Dendritic cell treated with granulocyte-macrophage colony-stimulating factor and Interleukin-4, amounts not matched to agents 40 ng/mL and 50 ng/mL, for 4 days (primary cell): ENCODE data around the gene CAPZB.

Source experiments
- H3K27ac Mint-ChIP-seq: one replicate; pipeline ENCODE4 v1.8.0; 2022; ENCODE audit warnings: mild to moderate bottlenecking, mixed read lengths
- H3K27me3 Mint-ChIP-seq: one replicate; pipeline ENCODE4 v1.8.0; 2022; ENCODE audit warnings: mild to moderate bottlenecking, mixed read lengths
- H3K36me3 Mint-ChIP-seq: one replicate; pipeline ENCODE4 v1.8.0; 2022; ENCODE audit warnings: low read depth, mixed read lengths
- H3K4me1 Mint-ChIP-seq: one replicate; pipeline ENCODE4 v1.8.0; 2022; ENCODE audit warnings: low read depth, mixed read lengths
- H3K4me3 Mint-ChIP-seq: one replicate; pipeline ENCODE4 v1.8.0; 2022; ENCODE audit warnings: mild to moderate bottlenecking, moderate library complexity, mixed read lengths
- H3K9me3 Mint-ChIP-seq: one replicate; pipeline ENCODE4 v1.8.0; 2022; ENCODE audit warnings: mixed read lengths
- intact Hi-C: fragments of 100-400 bp; cut with micrococcal nuclease; formaldehyde crosslinking; loops from one replicate; pipeline ENCODE4 v1.15.0; 2022

Gene CAPZB

DNA sequence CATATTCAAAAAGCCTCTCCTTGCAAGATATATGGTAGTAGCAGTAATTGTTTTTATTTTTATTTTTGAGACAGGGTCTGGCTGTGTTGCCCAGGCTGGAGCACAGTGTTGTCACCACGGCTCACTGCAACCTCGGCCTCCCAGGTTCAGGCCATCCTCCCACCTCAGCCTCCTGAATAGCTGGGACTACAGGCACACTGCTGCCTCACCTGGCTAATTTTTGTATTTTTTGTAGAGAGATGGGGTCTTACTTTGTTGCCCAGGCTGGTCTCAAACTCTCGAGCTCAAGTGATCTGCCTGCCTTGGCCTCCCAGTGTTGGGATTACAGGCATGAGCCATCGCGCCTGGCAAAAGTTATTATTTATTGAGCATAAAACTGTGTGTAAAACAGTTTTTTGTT is 134.8 kb downstream of the CAPZB start:
- intact Hi-C loops: no loop called here
- Mint-ChIP-seq H3K27me3 (no peaks in the 10 kb centered on the region), H3K9me3 (no peaks in the 10 kb centered on the region), H3K27ac (peak overlapping the region; percentile 89), H3K4me3 (no peak overlapping the region), H3K36me3 (peaks cover 85% of the 10 kb centered on the region), H3K4me1 (peaks cover 67% of the 10 kb centered on the region)

- Mint-ChIP-seq H3K4me1 (peaks cover 73% of the 10 kb centered on the region), H3K36me3 (peaks cover 85% of the 10 kb centered on the region), H3K27me3 (no peaks in the 10 kb centered on the region), H3K27ac (peak overlapping the region; percentile 89), H3K9me3 (no peaks in the 10 kb centered on the region), H3K4me3 (no peak overlapping the region)
- intact Hi-C loops: loop anchor here (5.0 kb wide), 1 partner anchor 232 kb away; no protein-coding TSS in a partner anchor
Observed at GRCh38 chr1:19349999-19350398, 135.3 kb downstream of the CAPZB start.

DNA sequence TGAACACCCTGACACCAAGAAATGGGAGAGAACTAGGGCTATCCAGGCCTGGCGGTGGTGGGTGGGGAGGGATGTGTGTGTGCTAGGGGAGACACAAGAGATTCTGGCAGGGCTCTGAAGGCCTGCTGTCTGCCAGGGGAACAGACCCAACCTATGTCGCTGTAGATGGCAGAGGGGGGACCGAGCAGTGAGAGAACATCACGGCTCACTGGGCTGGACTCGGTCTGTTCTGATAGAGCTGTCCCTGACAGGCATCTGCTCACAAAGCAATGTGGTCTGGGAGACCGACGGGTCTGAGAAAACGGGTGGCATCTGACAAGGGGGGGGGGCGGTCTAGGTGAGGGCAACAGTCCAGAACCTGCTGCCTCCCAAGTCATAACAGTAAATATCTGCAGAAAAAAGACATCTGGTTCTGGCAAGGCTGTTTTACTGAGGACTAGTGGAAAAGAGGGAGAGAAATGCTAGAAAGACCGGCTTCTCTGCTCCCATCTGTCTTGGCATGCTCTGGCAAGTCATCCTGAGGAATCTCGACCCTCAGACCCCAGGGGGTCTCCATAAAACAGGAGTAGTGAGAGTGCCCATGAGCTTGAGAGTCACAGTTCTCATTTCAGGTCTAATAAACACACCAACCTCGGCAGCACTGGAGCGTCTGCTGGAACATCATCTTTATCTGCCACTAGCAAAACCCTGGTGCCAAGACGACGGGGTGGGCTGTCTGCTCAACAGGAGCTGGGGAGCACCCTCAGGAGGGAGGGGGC is 136.7 kb downstream of the CAPZB start:
- H3K36me3 Mint-ChIP-seq: peaks cover 85% of the 10 kb centered on the region
- peak overlapping the region; percentile 89 for H3K27ac Mint-ChIP-seq
- peak overlapping the region; percentile 32 for H3K4me3 Mint-ChIP-seq
- no peaks in the 10 kb centered on the region for H3K9me3 Mint-ChIP-seq
- H3K4me1 Mint-ChIP-seq: peaks cover 78% of the 10 kb centered on the region
- H3K27me3 Mint-ChIP-seq: no peaks in the 10 kb centered on the region
- intact Hi-C loops: loop anchor here (5.0 kb wide), 1 partner anchor 234 kb away; no protein-coding TSS in a partner anchor

DNA sequence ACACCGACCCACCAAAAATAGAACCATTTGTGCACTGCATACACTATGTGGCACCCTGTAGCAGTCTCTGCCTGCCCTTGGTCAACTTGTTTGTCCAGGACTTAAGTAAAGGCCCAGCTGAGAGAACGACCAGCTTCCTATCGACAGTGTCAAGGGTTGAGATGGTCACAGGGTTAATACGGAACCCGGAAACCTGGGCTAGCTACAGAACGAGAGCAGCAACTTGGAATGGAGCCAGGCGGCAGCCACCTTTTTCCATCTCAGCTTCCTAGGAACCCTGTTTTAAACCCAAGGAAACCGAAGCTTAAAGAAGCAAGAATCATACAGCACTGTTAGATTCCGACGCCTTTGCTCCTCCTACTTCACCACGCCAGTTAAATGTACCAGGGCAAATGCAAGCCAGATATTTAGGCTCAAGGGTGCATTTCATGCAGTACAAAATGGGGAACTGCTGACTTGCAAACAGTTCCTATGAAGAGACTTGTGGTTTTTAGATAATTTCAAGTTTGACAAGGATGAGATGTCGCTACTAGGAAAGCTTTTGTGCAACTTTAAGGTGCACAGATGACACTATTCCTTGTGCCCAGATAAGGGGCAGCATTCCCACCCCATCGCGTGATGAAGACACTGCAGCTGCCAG is 137.7 kb downstream of the CAPZB start:
- Mint-ChIP-seq H3K4me1 (peaks cover 69% of the 10 kb centered on the region), H3K27ac (peak overlapping the region; percentile 89), H3K4me3 (peak overlapping the region; percentile 42), H3K9me3 (no peaks in the 10 kb centered on the region), H3K36me3 (peaks cover 85% of the 10 kb centered on the region), H3K27me3 (no peaks in the 10 kb centered on the region)
- intact Hi-C loops: loop anchor here (5.0 kb wide), 1 partner anchor 235 kb away; no protein-coding TSS in a partner anchor

GRCh38 chr1:19346026-19346425 is 139.3 kb downstream of the CAPZB start:
- intact Hi-C loops: loop anchor here (5.0 kb wide), 1 partner anchor 236 kb away; no protein-coding TSS in a partner anchor
- peak overlapping the region; percentile 69 for H3K27ac Mint-ChIP-seq
- no peaks in the 10 kb centered on the region for H3K27me3 Mint-ChIP-seq
- H3K36me3 Mint-ChIP-seq: peaks cover 85% of the 10 kb centered on the region
- H3K4me3 Mint-ChIP-seq: no peak overlapping the region
- H3K9me3 Mint-ChIP-seq: no peaks in the 10 kb centered on the region
- H3K4me1 Mint-ChIP-seq: peaks cover 70% of the 10 kb centered on the region

DNA sequence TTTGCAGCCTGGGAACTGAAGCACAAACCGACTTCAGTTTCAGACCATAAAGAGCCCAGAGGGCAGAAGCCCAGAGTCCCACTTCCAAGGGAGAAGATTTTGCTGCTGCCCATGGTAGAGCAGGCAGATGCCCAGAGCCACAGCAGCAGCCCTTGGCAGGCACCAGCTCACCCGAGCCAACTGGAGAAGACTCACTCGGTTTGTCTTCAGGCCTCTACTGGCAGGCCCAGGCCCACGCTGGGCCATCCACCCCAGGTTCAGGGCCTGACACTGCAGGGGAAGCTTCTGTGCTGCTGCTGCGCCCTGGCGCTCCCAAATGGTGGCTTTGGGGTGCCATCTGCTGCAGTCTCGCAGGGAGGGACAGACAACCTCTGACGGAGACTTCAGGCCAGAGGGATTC is 139.9 kb downstream of the CAPZB start:
- Mint-ChIP-seq H3K27ac (peak overlapping the region; percentile 69), H3K4me3 (no peak overlapping the region), H3K27me3 (no peaks in the 10 kb centered on the region), H3K9me3 (no peaks in the 10 kb centered on the region), H3K36me3 (peaks cover 85% of the 10 kb centered on the region), H3K4me1 (peaks cover 70% of the 10 kb centered on the region)
- intact Hi-C loops: loop anchor here (2.0 to 5.0 kb wide), 2 partner anchors 237 to 307 kb away; no protein-coding TSS in a partner anchor

DNA sequence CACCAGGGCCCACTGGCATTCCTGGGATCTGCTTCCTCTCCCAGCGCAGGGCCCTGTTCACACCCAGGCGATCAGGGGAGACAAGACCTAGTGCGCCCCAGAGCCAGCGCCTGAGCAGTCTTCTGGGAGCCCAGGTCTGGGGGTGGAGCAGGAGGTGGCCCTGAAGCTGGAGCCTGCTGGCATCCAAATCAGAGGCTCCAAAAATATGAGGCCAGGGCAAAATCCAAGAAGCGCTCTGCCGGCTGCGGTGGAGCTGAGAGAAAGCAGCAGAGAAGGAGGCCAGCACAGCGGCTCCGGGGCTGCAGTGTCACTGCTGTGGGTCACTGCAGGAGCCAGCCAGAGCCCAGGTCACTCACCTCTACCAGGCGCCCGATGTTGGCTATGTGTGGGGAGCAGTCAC is 140.5 kb downstream of the CAPZB start:
- intact Hi-C loops: loop anchor here (2.0 to 5.0 kb wide), 2 partner anchors 237 to 308 kb away; no protein-coding TSS in a partner anchor
- Mint-ChIP-seq H3K4me3 (no peak overlapping the region), H3K27ac (peak overlapping the region; percentile 69), H3K27me3 (no peaks in the 10 kb centered on the region), H3K36me3 (peaks cover 85% of the 10 kb centered on the region), H3K9me3 (no peaks in the 10 kb centered on the region), H3K4me1 (peaks cover 64% of the 10 kb centered on the region)

GRCh38 chr1:19344372-19344810 is 140.9 kb downstream of the CAPZB start:
- Mint-ChIP-seq H3K9me3 (no peaks in the 10 kb centered on the region), H3K4me1 (peaks cover 60% of the 10 kb centered on the region), H3K27me3 (no peaks in the 10 kb centered on the region), H3K4me3 (no peak overlapping the region), H3K36me3 (peaks cover 85% of the 10 kb centered on the region), H3K27ac (peak overlapping the region; percentile 69)
- intact Hi-C loops: loop anchor here (2.0 kb wide), 1 partner anchor 308 kb away; no protein-coding TSS in a partner anchor

DNA sequence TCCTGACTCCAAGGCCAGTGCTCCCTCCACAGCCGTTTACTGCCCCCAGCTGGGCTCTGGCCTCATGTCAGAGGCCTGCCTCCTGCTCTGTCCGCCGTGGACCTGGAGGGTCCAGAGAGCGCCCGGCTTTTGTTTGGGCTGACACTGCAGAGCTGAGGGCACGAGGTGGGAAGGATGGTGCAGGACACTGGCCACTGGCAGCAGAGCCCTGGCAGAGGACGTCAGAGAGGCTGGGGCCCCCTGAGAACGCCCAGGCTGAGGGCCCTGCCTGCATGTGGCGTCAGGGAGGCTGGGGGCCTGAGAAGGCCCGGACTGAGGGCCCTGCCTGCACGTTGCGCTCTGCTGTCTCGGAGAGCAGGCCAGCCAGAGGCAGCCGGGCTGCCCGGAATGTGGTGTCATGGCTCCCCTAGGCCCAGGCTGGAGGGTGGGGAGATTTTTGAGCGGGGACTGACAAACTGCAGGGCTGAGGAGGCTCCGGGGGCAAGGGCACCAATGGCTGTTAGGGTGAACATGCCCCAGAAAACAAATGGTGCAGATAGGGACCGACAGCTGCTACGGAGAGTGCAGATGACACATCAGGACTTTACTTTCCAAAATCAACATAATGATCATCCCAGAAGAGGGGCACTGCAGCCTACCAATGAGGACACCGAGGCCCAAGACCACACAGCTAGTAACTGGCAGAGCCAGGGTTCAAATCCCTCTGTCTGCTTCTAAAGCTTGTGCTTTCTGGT is 141.6 kb downstream of the CAPZB start:
- H3K9me3 Mint-ChIP-seq: no peaks in the 10 kb centered on the region
- intact Hi-C loops: loop anchor here (2.0 kb wide), 1 partner anchor 309 kb away; no protein-coding TSS in a partner anchor
- H3K27ac Mint-ChIP-seq: peak overlapping the region; percentile 69
- H3K4me1 Mint-ChIP-seq: peaks cover 53% of the 10 kb centered on the region
- H3K36me3 Mint-ChIP-seq: peaks cover 85% of the 10 kb centered on the region
- H3K27me3 Mint-ChIP-seq: no peaks in the 10 kb centered on the region
- H3K4me3 Mint-ChIP-seq: no peak overlapping the region

DNA sequence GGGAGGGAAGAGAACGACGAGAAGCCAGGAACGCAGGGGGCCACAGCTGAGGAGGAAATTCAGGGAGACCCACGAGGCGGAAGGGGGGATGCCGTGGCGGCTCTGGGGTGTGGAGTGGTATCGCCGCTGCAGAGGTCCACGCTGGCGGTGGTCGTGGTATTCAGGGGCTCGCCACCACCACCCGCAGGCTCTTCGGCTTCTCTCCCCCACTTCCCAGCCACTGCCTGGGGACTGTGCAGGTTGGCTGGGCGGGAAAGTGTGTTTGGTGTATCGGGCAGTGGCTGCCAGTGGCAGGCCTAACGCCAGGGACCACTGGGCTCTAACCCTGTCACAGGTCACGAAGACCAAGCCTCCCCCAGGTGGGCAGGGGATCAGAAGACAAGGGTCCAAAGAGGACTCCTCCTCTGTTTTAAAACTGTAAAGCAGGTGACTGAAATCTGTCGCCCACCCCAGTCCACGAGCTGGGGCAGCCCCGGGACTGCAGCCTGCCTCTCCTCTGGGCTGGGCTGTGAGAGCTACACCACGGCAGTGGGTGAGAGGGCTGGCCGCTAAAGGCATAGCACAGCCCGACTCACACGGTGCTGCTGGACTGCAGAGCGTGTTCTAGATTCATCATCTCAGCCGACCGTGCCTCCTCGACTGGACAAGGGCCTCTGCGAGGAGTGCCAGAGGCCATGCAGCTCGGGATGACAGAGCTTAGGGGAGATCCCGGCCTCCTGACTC is 142.3 kb downstream of the CAPZB start:
- Mint-ChIP-seq H3K27ac (no peak overlapping the region), H3K36me3 (peaks cover 87% of the 10 kb centered on the region)

DNA sequence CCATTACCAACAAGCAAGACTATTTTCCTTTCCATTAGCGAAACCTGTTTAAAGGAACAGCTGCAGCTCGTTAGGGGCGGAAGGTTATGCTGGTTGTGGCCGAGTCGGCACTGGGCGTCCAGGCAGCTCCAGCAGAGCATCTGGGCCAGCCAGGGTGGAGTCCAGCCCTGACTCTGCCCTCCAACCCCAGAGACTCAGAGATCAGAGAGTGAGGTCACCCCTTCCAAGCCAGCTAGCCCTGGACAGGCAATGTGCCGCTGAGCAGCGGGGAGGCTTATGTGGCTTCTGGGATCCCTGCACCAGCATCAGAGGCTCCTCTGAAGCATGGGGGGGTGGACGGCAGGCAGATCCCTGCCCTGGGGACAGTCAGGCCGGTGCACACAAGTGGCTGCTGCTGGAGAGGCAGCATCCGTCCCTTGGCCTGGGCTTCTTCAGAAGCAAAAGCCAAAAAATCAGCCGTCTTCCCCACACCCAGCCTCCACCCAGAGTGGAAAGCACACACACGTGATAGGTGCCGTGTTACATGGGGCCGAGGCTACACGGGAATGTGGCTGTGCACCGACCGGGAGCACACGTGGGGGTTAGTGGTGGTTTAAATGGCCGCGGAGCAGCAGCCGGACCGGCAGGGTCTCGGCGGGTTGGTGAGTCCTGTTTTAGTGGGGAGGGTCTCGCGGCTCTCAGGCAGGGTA is 143.1 kb downstream of the CAPZB start:
- intact Hi-C loops: no loop called here
- H3K27me3 Mint-ChIP-seq: no peaks in the 10 kb centered on the region
- no peak overlapping the region for H3K27ac Mint-ChIP-seq
- no peak overlapping the region for H3K4me3 Mint-ChIP-seq
- peaks cover 38% of the 10 kb centered on the region for H3K4me1 Mint-ChIP-seq
- H3K36me3 Mint-ChIP-seq: peaks cover 95% of the 10 kb centered on the region
- no peaks in the 10 kb centered on the region for H3K9me3 Mint-ChIP-seq

More for the DNA sequence above, 142.3 kb downstream of the CAPZB start:
- no peaks in the 10 kb centered on the region for H3K27me3 Mint-ChIP-seq
- H3K9me3 Mint-ChIP-seq: no peaks in the 10 kb centered on the region
- H3K4me1 Mint-ChIP-seq: peaks cover 46% of the 10 kb centered on the region
- intact Hi-C loops: no loop called here
- no peak overlapping the region for H3K4me3 Mint-ChIP-seq

GRCh38 chr1:19341201-19342061 is 143.9 kb downstream of the CAPZB start:
- Mint-ChIP-seq H3K9me3 (no peaks in the 10 kb centered on the region), H3K36me3 (peaks cover 100% of the 10 kb centered on the region), H3K27ac (no peak overlapping the region), H3K4me1 (peaks cover 33% of the 10 kb centered on the region), H3K27me3 (no peaks in the 10 kb centered on the region), H3K4me3 (no peak overlapping the region)
- intact Hi-C loops: no loop called here
